GM19455 (cell line): Measurements from ENCODE around the gene FOXC1.
A peak's percentile ranks its signal among the peaks of the same experiment; 100 is the strongest.

Experiments used
- ATAC-seq: cut with Tn5 transposase; IDR thresholded peaks from one replicate; pipeline ENCODE4 v1.9.1; 2021; ENCODE audit not compliant: unreplicated experiment

Gene FOXC1

DNA sequence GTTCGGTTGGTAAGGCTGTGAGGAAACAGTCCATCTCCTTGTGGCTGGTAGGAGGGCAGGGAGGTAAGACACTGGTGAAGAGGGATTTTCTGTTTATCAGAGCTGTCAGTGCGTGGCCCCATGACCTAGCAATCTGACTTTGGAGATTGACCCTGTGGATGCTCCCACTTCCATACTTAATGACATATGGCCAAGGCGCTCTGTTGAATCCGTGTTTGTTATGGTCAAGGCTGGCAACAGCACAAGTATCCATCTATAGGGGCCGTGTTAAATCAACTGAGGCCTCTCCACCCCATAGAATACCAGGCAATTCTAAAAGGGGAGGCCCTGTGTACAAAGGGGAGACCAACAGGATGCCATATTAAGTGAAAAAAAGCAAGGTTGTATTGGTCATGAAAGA, 25.6 kb upstream of the FOXC1 start:
- no peak for ATAC-seq

GRCh38 chr6:1584996-1585668, 24.6 kb upstream of the FOXC1 start:
- ATAC-seq, result no peak

DNA sequence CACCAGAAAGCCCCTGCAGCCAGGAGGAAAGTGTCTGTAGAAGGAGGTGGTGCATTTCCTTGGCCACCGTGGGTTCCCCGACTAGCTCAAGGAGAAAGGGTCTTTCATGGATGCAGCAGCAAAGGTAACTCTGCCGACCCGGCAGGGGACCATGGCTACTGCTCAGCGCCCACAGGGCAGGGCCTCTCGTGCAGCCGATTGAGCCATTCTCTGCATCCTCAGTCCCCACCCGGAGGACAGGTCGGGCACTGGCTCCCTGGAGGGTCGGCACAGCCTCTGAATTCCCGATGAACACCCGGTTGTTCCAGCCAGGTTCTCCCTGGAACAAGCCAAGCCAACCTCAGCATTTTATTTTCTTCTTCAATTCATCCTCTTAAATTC, 24.1 kb upstream of the FOXC1 start:
- ATAC-seq, result no peak

- no peak for ATAC-seq
Observed at GRCh38 chr6:1586256-1586655, 23.5 kb upstream of the FOXC1 start.

GRCh38 chr6:1586861-1587450, 22.8 kb upstream of the FOXC1 start:
- ATAC-seq, result no peak

- ATAC-seq, result no peak
Observed at GRCh38 chr6:1587546-1587945, 22.2 kb upstream of the FOXC1 start.

DNA sequence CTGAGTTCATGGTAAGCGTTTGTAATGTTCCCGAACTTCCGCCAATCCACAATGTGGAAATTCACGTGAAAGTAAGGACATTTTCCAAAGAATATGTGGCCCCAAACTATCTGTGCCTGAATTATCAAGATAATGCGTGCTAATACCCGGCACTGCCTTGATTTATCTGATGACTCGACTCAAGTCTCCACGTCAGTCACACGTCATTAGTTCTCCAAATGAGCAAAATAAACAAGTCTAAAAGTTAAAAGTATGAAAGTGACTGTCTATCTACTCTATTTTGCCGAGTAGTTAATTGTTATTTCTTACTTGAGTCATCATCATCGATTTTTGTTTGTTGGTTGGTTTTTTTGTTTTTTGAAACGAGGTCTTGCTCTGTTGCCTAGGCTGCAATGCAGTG, 21.7 kb upstream of the FOXC1 start:
- no peak for ATAC-seq

- ATAC-seq, result no peak
Observed at GRCh38 chr6:1589208-1589607, 20.5 kb upstream of the FOXC1 start.

DNA sequence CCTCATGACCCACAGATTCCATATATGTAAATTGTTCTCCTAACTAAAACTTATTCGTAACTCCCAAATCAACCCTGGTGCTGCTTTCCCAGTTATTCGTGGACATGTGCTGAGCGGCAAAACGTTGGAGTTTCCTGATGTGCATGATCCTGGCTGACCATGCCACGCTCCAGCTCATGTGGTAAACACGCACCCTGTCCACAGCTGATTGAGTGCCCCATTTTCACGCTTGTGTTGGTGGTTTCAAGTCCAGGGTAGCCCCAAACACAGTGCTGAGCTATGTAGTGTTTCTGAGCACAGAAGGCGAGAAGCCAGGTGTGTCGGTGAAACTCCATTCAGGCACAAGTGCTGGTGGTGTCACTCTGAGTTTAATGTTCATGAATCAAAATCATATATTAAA, 19.1 kb upstream of the FOXC1 start:
- ATAC-seq, result no peak

DNA sequence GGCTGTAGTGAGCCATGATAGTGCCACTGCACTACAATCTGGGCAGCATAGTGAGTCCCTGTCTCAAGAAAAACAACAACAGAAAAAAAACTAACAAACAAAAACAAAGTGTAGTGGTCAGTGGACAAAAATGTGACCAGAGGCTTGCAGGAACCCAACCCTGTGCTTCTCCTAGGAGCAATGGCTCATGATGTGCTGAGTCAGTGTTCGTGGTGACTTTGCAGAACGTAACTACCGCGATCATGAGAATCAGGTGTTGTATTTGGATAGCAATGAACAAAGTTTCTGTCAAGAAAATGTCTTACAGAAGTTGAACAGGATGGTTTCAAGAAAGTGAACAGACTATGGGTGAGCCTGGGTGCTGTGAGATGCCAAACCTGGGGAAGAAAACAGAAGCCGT, 18.5 kb upstream of the FOXC1 start:
- ATAC-seq, result no peak

DNA sequence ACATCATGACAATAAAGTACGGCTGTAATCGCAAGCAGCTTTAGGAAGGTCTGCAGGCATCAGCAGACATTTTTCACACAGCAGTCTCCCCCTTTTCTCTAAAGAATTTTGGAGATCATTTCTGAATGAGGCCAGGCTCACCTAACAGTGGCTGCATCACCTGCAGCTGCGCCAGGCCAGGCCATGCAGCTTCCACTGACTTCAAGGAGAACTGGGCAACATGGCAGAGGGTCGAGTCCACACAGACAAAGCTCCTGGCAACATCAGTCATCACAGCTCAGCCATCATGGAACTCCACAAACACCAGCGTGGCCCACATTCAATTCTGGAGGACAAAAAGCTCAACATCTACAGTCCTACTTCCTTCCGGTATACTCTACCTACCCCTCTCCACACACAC, 17.8 kb upstream of the FOXC1 start:
- ATAC-seq, result no peak

GRCh38 chr6:1592852-1593251, 16.9 kb upstream of the FOXC1 start:
- ATAC-seq, result no peak

DNA sequence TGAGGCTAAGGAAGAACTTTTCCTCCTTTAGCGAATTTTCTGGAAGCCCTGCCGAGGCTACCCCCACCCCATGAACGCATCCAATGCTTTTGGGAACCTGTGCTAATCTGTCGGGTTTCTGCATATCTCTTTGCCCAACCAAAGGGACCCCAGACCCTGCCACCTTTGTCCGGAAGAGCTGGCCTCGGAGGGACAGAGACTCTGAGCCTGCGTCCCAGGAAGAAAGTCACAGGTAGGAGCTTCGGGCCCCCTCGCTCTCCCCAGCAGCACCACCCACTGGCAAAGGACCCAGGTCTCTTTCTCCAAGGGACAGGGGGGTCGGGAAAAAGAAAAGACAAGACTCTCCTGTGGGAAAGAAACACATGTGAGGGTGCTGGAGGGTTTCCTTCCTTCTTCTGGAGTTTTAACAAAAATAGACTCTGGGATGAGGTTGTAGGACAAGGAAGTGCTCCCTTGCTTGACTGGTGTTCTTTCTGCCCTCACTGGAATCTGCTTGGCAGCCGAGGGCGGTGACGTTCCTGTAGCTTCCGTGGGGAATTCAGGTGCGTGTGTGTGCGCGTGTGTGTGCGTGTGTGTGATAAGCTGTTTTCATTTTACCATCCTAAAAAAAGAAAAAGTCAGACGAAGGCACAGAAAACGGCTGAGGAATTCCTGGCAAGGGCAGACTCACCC, 16.3 kb upstream of the FOXC1 start:
- no peak for ATAC-seq

- ATAC-seq, result no peak
Observed at GRCh38 chr6:1593958-1594314, 15.8 kb upstream of the FOXC1 start.

- ATAC-seq, result no peak
Observed at GRCh38 chr6:1594445-1595200, 15.1 kb upstream of the FOXC1 start.

DNA sequence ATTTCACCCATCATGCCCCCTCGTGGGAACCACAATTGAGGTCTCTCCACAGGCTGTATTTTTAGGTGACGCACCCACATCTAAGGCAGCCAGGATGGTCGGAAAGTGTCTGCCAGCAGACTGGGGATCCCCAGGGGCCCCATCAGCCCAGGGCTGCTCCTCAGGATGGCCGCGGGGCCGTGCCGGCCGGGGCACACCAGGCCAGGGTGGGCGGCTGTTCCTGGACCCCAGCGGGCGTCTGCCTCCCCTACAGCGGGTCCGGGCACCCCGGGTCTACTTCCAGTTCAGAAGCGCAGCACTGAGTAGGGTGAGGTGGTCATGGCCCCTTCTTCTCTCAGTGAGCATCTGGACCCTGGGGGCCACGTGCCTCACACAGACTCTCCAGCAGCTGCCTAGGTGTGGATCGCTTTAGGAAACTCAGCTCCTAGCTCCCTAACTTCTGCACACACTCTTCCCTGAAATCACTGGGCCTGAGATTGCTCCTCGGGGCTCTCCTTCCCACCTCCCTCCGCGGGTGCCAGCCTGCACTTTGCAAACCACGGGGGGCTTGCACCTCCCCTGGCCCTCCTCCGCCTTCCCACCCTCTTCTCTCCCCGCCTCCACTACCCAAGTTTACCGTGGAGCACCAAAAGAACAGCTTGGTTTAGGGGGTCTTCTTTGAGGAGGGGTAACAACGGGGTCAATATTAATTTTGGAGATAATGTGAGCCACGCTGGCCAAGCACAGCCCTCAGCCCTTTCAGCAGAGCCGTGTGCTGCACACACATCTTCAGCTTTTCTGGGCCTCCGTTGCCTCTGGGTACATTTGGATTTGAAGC, 14.2 kb upstream of the FOXC1 start:
- no peak for ATAC-seq

GRCh38 chr6:1596088-1596852, 13.4 kb upstream of the FOXC1 start:
- ATAC-seq, result peak; percentile 69

- ATAC-seq, result no peak
Observed at GRCh38 chr6:1597121-1597744, 12.5 kb upstream of the FOXC1 start.

DNA sequence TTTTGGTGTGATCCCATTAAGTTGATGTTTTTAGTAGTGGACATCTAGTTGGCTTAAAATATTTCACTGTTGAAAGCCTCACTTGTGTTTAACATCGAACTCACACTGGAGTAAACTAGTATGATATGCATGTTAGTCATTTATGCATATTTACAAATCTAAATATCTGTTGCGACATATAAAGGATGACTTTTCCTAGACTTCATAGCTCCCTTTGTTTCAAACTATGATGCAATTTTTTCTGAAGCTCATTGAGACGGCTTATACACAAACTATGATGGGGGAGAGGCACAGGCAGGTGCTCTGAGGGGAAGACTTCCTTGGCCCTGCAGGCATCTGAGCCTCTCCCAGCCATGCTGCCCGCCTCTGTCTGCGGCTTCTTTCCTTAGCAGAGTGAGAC, 11.8 kb upstream of the FOXC1 start:
- no peak for ATAC-seq

DNA sequence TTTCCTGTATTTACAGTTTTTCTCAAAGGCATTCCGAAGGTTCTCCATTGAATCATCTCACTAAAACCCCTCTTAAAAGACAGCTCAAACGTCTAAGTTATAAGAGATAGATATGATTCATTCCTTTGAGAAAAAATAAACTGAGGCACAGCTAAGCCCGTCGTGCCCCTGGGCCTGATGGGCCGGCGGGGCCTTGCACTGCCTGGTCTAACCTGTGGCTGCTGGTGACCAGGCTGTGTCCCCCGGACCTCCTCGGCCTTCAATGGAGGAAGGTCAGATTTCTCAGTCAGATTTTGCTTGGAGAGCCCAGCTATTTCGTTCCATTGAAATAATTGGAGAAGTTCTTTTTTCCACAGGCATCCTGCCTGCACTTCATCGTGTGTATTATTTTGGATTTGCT, 11.3 kb upstream of the FOXC1 start:
- ATAC-seq, result no peak
